Activated CD4-positive, CD25-positive, alpha-beta regulatory T cell treated with anti-CD3 and anti-CD28 coated beads, Interleukin-2, amount 50 U/mL, for 24 hours (primary cell): Measurements from ENCODE around the gene RAD54L.
"Not testable (repeated sequence)": the region's sequence is repeated elsewhere in the genome, so short reads cannot be mapped to it uniquely, and the experiment has no call there.

ENCODE experiments used
- ATAC-seq, 2 donors: fragments of 150-1000 bp; cut with Tn5 transposase; one replicate each; pipeline ENCODE4 v1.10.0; 2021; ENCODE audit warnings: mild to moderate bottlenecking in 1 of 2, moderate library complexity in 1 of 2

Gene RAD54L

DNA sequence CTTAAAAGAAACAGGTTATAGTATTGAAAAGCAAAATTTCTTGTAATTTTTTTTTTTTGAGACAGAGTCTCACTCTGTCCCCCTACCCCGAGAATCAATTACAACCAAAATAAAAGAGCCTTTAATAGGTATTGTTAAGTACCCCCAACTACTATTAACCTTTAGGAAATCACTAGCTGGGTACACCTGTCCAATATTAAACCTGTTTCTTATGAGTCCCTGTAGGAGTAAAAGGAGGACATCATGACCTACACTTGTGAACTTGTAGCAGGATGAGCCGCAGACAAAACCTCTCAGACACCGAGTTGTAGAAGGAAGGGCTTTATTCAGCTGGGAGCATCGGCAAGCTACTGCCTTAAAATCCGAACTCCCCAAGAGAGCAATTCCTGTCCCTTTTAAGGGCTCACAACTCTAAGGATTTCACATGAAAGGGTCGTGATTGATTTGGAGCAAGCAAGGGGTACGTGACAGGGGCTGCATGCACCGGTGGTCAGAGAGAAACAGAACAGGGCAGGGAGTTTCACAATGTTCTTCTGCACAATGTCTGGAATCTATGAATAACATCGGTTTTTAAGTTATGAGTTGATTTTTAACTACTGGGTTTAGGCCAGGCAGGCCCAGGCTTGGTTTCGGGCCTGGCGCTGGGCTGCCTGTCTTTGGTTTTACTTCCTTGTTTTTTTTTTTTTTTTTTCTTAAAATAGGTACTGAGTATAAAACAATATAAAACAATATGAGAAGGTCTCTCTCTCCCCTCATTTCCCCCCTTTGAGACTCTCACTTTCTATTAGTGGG lies 77.9 kb downstream of the RAD54L start:
- not testable (repeated sequence) for ATAC-seq
